Measurements from ENCODE around the gene PRM3.
"Not testable (repeated sequence)": the region's sequence is repeated elsewhere in the genome, so short reads cannot be mapped to it uniquely, and the experiment has no call there.

The PRM3 gene

DNA sequence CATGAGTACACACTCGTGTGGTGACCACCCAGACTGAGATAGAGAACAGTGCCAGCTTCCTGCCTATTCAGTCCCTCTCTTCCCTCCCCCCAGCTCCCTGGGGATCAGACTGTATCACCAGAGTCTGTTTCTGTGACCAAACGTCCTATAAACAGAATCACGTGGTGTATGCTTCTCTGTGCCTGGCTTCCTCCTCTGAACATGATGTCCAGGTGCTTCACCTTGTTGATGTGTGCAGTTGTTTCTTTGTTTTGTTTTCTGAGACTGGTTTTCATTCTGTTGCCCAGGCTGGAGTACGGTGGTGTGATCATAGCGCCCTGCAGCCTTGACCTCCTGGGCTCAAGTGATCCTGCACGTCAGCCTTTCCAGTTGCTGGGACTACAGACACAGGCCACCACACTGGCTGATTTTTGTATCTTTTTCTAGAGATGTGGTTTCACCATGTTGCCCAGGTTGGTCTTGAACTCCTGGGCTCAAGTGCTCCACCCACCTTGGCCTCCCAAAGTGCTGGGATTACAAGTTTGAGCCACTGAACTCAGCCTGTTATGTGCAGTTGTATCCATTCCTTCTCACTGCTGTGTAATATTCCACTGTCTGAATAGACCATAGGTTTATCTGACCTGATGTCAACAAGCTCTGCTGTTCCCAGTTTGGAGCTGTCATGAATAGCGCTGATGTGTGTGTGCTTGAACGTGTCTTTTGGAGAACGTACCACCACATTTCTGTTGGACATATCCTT is 36.6 kb upstream of the PRM3 start:
- H3K4me1 Mint-ChIP-seq = peaks cover 54 to 94% of the 10 kb centered on the region in 2 donors
- no peaks in the 10 kb centered on the region for H3K27me3 Mint-ChIP-seq
- H3K4me3 Mint-ChIP-seq = peak overlapping the region; percentile 53 to 70
- peaks cover 0 to 7% of the 10 kb centered on the region in 2 donors for H3K36me3 Mint-ChIP-seq
- H3K9me3 Mint-ChIP-seq = peaks cover 0 to 2% of the 10 kb centered on the region in 2 donors
- H3K27ac Mint-ChIP-seq = peak overlapping the region; percentile 94
- ATAC-seq (replicated peaks) (peak; percentile 44 to 58), DNase-seq (peak; percentile 71)

DNA sequence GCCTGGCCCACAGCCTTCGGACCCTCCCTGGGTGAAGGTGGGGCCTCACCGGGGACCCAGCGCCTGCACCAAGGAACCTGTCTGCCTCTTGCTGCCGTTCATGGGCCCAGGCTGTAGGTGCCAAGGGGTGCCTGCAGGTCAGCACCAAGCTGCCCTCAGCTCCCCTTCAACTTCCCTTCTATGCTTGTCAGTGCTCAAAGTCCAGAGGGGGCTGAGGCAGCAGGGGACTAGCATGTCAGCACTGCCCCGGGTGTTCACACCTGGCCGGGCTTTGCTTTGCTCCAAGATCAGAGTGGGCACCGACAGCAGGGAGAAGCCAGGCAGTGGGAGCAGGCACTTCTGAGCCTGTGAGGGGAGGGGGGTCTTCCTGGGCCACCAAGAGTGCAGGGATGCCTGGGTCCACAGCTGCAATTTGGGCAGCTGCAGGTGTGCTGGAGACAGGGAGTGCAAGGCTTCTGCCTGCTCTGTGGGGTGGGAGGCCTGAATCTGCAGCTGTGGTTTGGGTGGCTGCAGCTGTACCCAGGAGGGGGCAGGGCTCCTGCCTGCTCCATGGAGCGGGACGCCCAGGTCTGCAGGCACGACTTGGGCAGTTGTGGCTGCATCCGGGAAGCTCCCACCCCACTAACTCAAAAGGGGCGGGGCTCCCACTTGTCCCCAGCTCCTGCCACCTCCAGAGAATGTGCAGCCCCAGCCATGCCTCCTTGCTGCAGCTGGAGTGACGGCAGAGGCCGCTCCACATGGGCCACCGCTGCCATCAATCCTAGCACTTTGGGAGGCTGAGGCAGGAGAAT is 35.3 kb upstream of the PRM3 start:
- Mint-ChIP-seq H3K27ac (peak overlapping the region; percentile 89), H3K27me3 (no peaks in the 10 kb centered on the region), H3K36me3 (peaks cover 0 to 7% of the 10 kb centered on the region in 2 donors), H3K9me3 (peaks cover 0 to 2% of the 10 kb centered on the region in 2 donors), H3K4me3 (peak overlapping the region; percentile 39 to 72), H3K4me1 (peaks cover 50 to 90% of the 10 kb centered on the region in 2 donors)
- DNase-seq (peak; percentile 78), ATAC-seq (replicated peaks) (peak; percentile 54 to 67)

DNA sequence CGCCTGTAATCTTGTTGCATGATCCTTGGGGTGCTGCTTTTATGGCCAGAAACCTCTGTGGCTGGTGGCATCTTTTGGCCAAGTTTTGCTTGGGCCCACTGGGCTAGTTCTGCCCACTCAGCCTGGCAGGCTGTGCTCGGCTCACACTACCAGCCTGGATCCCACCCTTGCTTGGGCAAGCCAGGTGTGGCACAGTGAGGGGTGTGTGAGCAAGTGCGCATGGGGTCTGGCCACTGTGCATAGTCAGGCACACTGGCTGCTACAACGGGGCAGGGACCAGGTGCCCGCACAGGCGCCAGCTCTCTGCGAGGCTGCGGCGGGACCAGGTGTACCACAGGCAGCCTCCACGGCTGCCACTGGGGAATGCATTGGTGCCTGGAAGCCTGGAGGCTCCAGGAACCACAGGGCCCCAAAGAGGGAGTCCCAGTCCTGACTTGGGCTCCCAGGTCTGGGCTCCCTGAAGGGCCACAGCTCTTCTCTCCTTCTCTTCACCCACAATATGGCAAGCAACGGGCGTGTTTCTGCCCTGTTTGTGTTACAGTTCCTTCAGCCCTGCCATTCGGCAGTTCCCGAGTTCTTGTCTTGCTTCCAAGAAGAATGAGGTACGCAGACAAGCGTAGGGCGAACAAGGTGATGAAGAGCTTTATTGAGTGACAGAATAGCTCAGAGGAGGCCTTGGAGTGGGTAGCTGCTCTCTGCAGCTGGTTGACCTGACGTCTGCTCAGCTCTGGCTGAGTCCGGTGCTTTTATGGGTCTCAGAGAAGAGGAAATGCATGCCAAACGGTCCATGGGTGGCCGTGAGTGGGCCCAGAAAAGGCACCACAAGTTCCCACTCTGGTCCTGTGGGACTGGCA is 34.4 kb upstream of the PRM3 start:
- Mint-ChIP-seq H3K9me3 (peaks cover 0 to 2% of the 10 kb centered on the region in 2 donors), H3K4me3 (no peak overlapping the region), H3K4me1 (peaks cover 50 to 89% of the 10 kb centered on the region in 2 donors), H3K36me3 (peaks cover 0 to 7% of the 10 kb centered on the region in 2 donors), H3K27ac (peak overlapping the region; percentile 89), H3K27me3 (no peaks in the 10 kb centered on the region)
- no peak for ATAC-seq (replicated peaks)
- DNase-seq = no peak

DNA sequence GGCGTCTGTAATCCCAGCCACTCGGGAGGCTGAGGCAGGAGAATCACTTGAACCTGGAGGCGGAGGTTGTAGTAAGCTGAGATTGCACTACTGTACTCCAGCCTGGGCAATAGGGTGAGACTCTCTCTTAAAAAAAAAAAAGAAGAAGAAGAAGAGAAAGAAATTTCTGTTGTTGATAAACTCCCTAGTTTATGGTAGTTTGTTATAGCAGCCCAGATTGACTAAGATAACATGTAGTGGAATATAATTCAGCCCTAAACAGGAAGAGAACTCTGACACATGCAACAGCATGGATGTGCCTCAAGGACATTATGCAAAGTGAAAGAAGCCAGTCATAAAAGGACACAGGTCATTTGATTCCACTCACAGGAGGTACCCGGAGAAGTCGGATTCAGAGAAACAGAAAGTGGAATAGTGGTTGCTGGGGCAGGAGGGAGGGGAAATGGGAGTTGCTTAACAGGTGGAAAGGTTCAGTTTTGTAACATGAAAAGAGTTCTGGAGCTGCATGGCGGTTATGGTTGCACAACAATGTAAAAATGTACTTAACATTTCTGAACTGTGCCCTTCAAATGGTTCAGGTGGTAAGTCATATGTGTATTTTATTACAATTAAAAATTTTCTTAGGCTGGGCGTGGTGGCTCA is 33.7 kb upstream of the PRM3 start:
- H3K4me3 Mint-ChIP-seq = no peak overlapping the region
- DNase-seq = no peak
- no peak overlapping the region for H3K27ac Mint-ChIP-seq
- H3K4me1 Mint-ChIP-seq = peaks cover 47 to 82% of the 10 kb centered on the region in 2 donors
- H3K9me3 Mint-ChIP-seq = peaks cover 0 to 2% of the 10 kb centered on the region in 2 donors
- no peaks in the 10 kb centered on the region for H3K27me3 Mint-ChIP-seq
- ATAC-seq (replicated peaks) = no peak
- peaks cover 0 to 7% of the 10 kb centered on the region in 2 donors for H3K36me3 Mint-ChIP-seq

DNA sequence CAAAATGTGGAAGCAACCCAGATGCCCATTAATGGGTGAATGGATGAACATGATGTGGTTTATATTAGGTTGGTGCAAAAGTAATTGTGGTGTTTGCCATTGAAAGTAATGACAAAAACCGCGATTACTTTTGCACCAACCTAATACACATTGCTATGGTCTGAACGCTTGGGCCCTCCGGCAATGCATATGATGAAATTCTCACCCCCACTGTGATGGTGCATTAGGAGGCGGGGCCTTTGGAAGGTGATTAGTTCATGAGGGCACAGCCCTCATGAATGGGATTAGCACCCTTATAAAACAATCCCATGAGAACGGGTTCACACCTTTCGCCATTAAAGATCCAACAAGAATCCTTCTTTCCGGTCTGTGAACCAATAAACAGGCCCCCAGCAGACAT is 33.0 kb upstream of the PRM3 start:
- ATAC-seq (replicated peaks) (no peak), DNase-seq (no peak)
- H3K27ac Mint-ChIP-seq = no peak overlapping the region
- peaks cover 48 to 75% of the 10 kb centered on the region in 2 donors for H3K4me1 Mint-ChIP-seq
- peaks cover 0 to 7% of the 10 kb centered on the region in 2 donors for H3K36me3 Mint-ChIP-seq
- H3K4me3 Mint-ChIP-seq = no peak overlapping the region
- peaks cover 0 to 2% of the 10 kb centered on the region in 2 donors for H3K9me3 Mint-ChIP-seq
- no peaks in the 10 kb centered on the region for H3K27me3 Mint-ChIP-seq

DNA sequence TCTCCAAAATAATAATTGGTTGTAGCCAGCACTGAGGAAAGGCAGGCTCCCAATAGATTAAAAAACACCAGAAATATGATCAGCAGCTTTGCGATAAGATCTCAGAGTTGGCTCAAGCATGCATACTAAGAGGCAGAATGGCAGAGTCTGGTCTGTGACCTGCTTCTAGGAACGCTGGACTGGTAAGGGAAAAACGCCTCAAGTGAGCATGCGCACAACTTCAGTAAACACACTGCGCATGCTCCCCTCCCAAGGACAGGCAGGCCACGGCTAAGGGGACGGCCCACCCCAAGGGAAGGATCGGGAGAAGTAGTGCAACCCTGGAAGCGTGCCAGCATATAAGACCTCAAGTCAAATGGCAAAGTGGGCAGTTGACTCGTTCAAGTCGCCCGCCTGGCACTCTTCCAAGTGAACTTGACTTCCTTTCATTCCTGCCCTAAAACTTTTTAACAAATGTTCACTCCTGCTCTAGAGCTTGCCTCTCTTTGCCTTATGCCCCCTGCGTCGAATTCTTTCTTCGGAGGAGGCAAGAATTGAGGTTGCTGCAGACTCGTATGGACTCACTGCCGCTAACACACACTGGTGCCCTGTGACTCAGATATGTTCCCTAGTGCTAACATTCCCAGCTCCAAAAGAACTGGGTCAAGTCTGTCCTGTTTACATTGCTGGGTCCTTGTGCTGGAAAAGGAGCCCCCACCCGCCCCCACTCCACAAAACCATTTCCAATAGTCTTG is 30.1 kb upstream of the PRM3 start:
- ATAC-seq (replicated peaks) (no peak), DNase-seq (no peak)
- H3K27me3 Mint-ChIP-seq = no peaks in the 10 kb centered on the region
- peaks cover 0 to 2% of the 10 kb centered on the region in 2 donors for H3K9me3 Mint-ChIP-seq
- H3K4me1 Mint-ChIP-seq = peaks cover 39 to 71% of the 10 kb centered on the region in 2 donors
- H3K36me3 Mint-ChIP-seq = peaks cover 0 to 4% of the 10 kb centered on the region in 2 donors
- H3K4me3 Mint-ChIP-seq = no peak overlapping the region
- H3K27ac Mint-ChIP-seq = peak overlapping the region; percentile 75

DNA sequence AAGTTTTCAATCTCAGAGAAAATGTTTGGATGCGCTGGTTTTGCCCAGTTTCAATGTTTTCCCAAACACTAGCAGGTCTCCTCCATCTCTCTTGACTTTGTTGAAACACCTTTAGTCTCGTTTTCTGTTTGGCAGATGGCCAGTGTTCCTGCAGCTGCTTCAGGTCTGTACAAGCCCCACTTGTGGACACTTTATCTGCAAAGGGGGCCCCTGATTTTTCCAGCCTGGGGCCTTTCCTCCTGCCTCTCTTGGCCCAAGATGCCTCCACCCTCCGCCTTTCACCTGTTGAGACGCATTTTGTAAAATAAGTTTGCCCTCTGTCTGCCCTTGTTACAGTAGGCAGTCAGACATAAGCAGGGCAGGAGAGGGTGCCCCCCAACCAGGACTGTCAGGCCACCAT is 29.5 kb upstream of the PRM3 start:
- Mint-ChIP-seq H3K4me3 (no peak overlapping the region), H3K27ac (peak overlapping the region; percentile 22), H3K27me3 (no peaks in the 10 kb centered on the region), H3K36me3 (peaks cover 0 to 4% of the 10 kb centered on the region in 2 donors), H3K4me1 (peaks cover 37 to 71% of the 10 kb centered on the region in 2 donors), H3K9me3 (peaks cover 0 to 2% of the 10 kb centered on the region in 2 donors)
- ATAC-seq (replicated peaks) (no peak), DNase-seq (no peak)

DNA sequence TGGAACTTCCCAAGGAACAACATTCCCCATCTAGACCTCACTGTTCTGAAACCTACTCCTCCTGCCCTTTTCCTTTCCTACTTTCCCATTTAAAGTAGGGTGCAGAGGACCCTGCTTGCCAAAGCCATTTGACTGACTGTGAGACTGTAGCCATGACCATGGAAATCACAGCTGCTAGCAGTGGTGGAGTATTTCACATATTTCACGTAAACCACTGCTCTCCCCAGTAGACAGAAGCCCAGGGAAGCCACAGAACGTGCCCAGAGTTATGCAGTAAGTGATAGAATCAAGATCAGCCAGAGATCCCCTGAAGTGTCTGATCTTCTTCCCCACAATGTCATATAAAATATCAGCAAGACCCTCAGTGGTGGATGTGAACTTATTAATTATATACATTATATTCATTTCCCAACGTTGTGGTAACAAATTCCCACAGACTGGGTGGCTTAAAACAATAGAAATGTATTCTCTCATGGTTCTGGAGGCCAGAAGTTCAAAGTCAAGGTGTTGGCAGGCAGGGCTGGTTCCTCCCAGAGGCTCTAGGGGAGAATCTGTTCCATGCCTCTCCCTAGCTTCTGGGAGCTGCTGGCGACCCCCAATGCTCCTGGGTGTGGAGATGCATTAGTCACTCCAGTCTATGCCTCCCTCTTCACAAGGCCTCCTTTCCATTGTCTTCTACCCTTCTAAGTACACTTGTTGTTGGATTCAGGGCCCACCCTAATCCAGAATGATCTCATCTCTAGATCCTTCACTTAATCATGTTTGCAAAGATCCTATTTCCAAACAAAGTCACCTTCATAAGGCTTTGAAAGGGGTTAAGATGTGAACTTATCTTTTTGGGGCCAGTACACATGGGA is 28.4 kb upstream of the PRM3 start:
- DNase-seq = no peak
- H3K36me3 Mint-ChIP-seq = no peaks in the 10 kb centered on the region
- H3K27ac Mint-ChIP-seq = peak overlapping the region; percentile 62
- no peaks in the 10 kb centered on the region for H3K27me3 Mint-ChIP-seq
- no peak overlapping the region for H3K4me3 Mint-ChIP-seq
- H3K9me3 Mint-ChIP-seq = no peaks in the 10 kb centered on the region
- no peak for ATAC-seq (replicated peaks)
- H3K4me1 Mint-ChIP-seq = peaks cover 42 to 72% of the 10 kb centered on the region in 2 donors

DNA sequence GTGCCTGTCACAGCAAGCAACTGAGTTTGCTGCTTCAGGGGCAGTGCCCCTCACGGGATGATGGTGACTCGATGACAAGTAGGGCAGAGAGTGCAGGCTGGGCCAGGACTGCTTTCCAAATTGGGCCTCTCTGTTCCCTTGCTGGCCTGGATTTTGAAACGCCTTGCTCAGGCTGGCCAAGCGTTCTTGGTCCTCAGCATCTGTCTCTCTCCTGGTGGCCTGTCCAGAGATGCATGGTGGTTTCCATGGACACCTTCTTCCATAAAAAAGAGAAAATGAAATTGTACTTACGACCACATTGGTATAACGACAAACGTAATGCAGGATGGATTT is 27.1 kb upstream of the PRM3 start:
- Mint-ChIP-seq H3K36me3 (no peaks in the 10 kb centered on the region), H3K27ac (no peak overlapping the region), H3K27me3 (no peaks in the 10 kb centered on the region), H3K4me1 (peaks cover 40 to 72% of the 10 kb centered on the region in 2 donors), H3K9me3 (no peaks in the 10 kb centered on the region), H3K4me3 (no peak overlapping the region)
- DNase-seq (no peak), ATAC-seq (replicated peaks) (no peak)

DNA sequence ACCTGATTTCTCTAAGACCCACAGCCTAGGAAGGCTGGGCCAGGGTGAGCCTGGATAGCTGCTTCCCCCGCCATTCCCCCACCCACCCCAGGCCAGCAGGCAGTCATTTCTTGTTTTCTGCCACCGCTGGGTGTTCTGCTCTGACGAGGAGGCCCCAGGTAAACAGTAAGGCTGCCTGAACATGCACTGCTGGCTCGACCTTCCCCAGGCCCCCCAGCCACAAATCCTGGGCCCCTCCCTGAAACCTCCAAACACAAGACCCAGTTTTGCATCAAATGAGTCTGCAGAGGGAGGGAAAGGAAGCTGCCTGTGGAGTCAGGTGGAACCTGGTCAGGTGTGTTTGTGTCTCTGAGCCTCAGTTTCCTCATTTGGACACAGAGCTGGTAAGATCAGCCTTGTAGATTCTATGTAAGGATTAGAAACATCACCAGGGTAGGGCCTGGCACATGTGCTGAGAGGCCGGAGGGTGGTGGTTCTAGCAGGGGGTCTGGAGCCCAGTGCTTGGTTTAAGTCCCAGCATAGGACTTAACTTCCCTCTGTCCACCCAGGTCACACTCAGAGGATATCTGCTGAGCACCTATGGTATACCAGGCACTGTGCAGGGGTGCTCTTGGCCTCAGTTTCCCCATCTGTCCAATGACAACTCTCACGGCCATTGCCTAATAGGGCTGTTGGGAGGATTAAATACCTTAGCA is 26.6 kb upstream of the PRM3 start:
- Mint-ChIP-seq H3K27ac (peak overlapping the region; percentile 71), H3K9me3 (no peaks in the 10 kb centered on the region), H3K27me3 (no peaks in the 10 kb centered on the region), H3K36me3 (no peaks in the 10 kb centered on the region), H3K4me1 (peaks cover 41 to 67% of the 10 kb centered on the region in 2 donors), H3K4me3 (peak overlapping the region in 1 of 2 donors; percentile 25)
- ATAC-seq (replicated peaks) (peak; percentile 11 to 14), DNase-seq (no peak)

DNA sequence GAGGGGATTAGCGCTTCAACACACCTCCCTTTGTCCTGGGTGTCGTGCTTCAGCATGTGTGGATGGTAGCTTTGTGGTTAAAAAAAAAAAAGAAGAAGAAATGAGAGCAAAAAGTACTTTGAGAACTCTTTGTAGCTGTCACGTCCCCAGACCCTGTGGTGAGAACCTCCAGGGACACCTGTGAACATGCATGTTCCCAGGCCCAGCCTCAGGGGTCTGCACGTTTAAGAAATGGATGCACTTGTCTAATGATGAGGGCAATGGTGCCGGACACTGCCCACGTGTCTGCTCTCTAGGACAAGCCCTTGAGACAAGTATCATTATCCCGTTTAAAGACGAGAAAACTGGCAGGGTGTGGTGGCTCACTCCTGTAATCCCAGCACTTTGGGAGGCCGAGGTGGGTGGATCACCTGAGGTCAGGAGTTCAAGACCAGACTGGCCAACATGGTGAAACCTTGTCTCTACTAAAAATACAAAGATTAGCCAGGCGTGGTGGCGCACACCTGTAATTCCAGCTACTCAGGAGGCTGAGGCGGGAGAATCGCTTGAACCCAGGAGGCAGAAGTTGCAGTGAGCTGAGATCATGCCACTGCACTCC is 25.6 kb upstream of the PRM3 start:
- H3K9me3 Mint-ChIP-seq, H3K27me3 Mint-ChIP-seq, H3K36me3 Mint-ChIP-seq: not testable (repeated sequence)
- peaks cover 39 to 68% of the 10 kb centered on the region in 2 donors for H3K4me1 Mint-ChIP-seq
- H3K27ac Mint-ChIP-seq = peak overlapping the region; percentile 68
- ATAC-seq (replicated peaks) (peak; percentile 45 to 61), DNase-seq (peak; percentile 33)
- H3K4me3 Mint-ChIP-seq = peak overlapping the region in 1 of 2 donors; percentile 43
